CD4-positive, alpha-beta memory T cell (primary cell): Measurements from ENCODE around the gene OPRL1. TPM values are rescaled to one million over a fixed set of nuclear protein-coding genes. Genes with fewer than 3 reads are reported as not detected.

ENCODE experiments used
- CTCF ChIA-PET: fragments of 350-600 bp; sonication (Branson Sonifier 250); formaldehyde crosslinking; loops from one replicate; lab custom pipeline; 2021; ENCODE audit warnings: inconsistent platforms; ENCODE audit not compliant: partially characterized antibody; lab: Charles Lee
- POLR2A ChIA-PET: fragments of 350-600 bp; sonication (Branson Sonifier 250); formaldehyde crosslinking; loops from one replicate; lab custom pipeline; 2021; ENCODE audit not compliant: partially characterized antibody; lab: Charles Lee
- DNase-seq, 5 donors: peaks; one replicate each; pipeline versions ENCODE4 v3.0.0 to v3.0.0-alpha.2; 2020 to 2022; ENCODE audit warnings: mixed read lengths in 1 of 5
- H3K27ac ChIP-seq: one replicate; pipeline ENCODE4 v1.7.0; 2013; ENCODE audit warnings: low read depth, low read length
- H3K27me3 ChIP-seq: 2 replicates; pipeline ENCODE4 v1.7.0; 2013; ENCODE audit warnings: mild to moderate bottlenecking, low read length, moderate library complexity; ENCODE audit not compliant: insufficient read depth
- H3K36me3 ChIP-seq: 2 replicates; pipeline ENCODE4 v1.7.0; 2013; ENCODE audit warnings: mild to moderate bottlenecking, low read length, moderate library complexity; ENCODE audit not compliant: insufficient read depth
- H3K4me1 ChIP-seq: 2 replicates; pipeline ENCODE4 v1.7.0; 2013; ENCODE audit warnings: mild to moderate bottlenecking, low read length, moderate library complexity; ENCODE audit not compliant: insufficient read depth
- H3K4me3 ChIP-seq, 2 donors: one replicate each; pipeline ENCODE4 v1.7.0; 2013; ENCODE audit warnings: low read length in 2 of 2, mild to moderate bottlenecking in 1 of 2
- H3K9me3 ChIP-seq, 2 donors: one replicate each; pipeline ENCODE4 v1.7.0; 2013; ENCODE audit warnings: low read length in 2 of 2, control low read depth in 1 of 2; ENCODE audit not compliant: control insufficient read depth in 1 of 2
- H3K27ac Mint-ChIP-seq, 7 donors: one replicate each; pipeline ENCODE4 v1.8.0; 2020 to 2021; ENCODE audit warnings: mixed read lengths in 7 of 7, mild to moderate bottlenecking in 6 of 7, inconsistent platforms in 3 of 7, moderate library complexity in 3 of 7
- H3K27me3 Mint-ChIP-seq, 2 donors: one replicate each; pipeline ENCODE4 v1.8.0; 2020 to 2021; ENCODE audit warnings: mixed read lengths in 2 of 2
- H3K36me3 Mint-ChIP-seq, 2 donors: one replicate each; pipeline ENCODE4 v1.8.0; 2020 to 2021; ENCODE audit warnings: mixed read lengths in 2 of 2, inconsistent platforms in 1 of 2, mild to moderate bottlenecking in 1 of 2
- H3K4me1 Mint-ChIP-seq, 4 donors: one replicate each; pipeline ENCODE4 v1.8.0; 2020 to 2021; ENCODE audit warnings: mixed read lengths in 4 of 4, mild to moderate bottlenecking in 1 of 4
- H3K4me3 Mint-ChIP-seq, 8 donors: one replicate each; pipeline ENCODE4 v1.8.0; 2020 to 2021; ENCODE audit warnings: mixed read lengths in 8 of 8, mild to moderate bottlenecking in 7 of 8, moderate library complexity in 6 of 8, inconsistent platforms in 3 of 8
- H3K9me3 Mint-ChIP-seq, 8 donors: one replicate each; pipeline ENCODE4 v1.8.0; 2020 to 2021; ENCODE audit warnings: mixed read lengths in 8 of 8, mild to moderate bottlenecking in 5 of 8, inconsistent platforms in 3 of 8, moderate library complexity in 1 of 8
- intact Hi-C: fragments of 100-400 bp; cut with micrococcal nuclease; formaldehyde crosslinking; loops from one replicate; pipeline ENCODE4 v1.15.1; 2023
- polyA plus RNA-seq, 2 donors: library from polyadenylated mRNA; unstranded; fragments of 300-500 nt; fragmentation: Illumina TruSeq; gene quantifications; one replicate each; pipeline ENCODE4 v1.2.3, GENCODE V29; 2021
- total RNA-seq, 2 experiments: library from RNA; stranded (reverse); gene quantifications; one replicate each; pipeline ENCODE4 v1.2.3, GENCODE V29; 2021

Gene OPRL1
- total and polyA plus RNA-seq, 4 experiments from 2014 or later = 0.68 to 1.1 (median 0.97) TPM

- H3K4me1 ChIP-seq = peaks cover 44% of the 10 kb centered on the region
- intact Hi-C loops = no loop called here
Observed at GRCh38 chr20:64041781-64042053, 38.2 kb upstream of the OPRL1 start.

DNA sequence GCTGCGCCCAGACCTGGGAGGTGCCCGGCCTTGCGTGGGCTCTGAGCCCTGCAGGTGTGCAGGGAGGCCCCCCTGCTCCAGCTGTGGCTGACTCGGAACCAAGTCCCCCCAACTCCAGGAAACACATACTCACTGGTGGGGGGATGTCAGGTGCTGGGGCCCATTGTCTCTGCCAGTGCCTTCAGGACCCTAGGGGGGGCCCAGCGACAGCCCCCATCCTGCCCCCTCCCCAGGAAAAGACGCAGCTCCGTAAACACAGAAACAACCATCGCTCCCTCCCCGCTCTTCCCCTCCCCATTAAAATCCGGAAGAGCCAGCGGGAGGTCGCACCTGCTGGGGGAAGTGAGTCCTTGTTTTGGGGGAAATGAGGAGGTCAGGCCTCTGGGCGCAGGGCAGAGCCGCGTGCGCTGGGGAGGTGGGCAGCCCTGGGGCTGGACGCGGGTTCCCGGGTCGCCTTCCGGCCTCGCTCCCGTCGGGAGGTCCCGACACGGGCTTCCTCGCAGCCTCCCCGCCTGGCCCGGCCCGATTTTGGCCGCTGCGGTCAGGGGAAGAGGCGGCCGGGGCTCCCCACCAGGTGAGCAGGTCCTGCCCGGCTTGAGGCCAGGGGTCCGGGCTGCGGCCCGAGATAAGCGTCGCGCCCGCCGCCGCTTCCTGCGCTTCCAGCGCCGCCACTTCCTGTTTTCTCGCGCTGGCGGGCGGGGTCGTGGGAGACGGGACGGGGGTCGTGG lies 37.7 kb upstream of the OPRL1 start:
- H3K9me3 Mint-ChIP-seq = no peaks in the 10 kb centered on the region
- Histone ChIP-seq H3K9me3 (no peaks in the 10 kb centered on the region), H3K4me1 (peaks cover 39% of the 10 kb centered on the region), H3K27ac (peak overlapping the region; percentile 61), H3K27me3 (no peaks in the 10 kb centered on the region), H3K36me3 (no peaks in the 10 kb centered on the region), H3K4me3 (peak overlapping the region; percentile 57 to 62)
- peaks cover 7 to 13% of the 10 kb centered on the region in 2 donors for H3K27me3 Mint-ChIP-seq
- peak overlapping the region; percentile 76 to 87 (median 81) for H3K4me3 Mint-ChIP-seq
- H3K4me1 Mint-ChIP-seq = peaks cover 6 to 48% (median 25%) of the 10 kb centered on the region in 4 donors
- no peaks in the 10 kb centered on the region for H3K36me3 Mint-ChIP-seq
- H3K27ac Mint-ChIP-seq = peak overlapping the region in 5 of 7 donors; percentile 22 to 91 (median 78)
- ChIA-PET POLR2A (interaction anchor here (0.8 to 1.9 kb wide), 7 partner anchors 8 to 147 kb away, joined by 4 to 6 read pairs (median 5); partner anchors contain the start of genes PRPF6 and TCEA2), CTCF (interaction anchor here (0.8 to 11.7 kb wide), 4 partner anchors 15 to 79 kb away, joined by 3 to 133 read pairs (median 62); partner anchors contain the start of genes LKAAEAR1, PRPF6, SAMD10 and TCEA2)
- intact Hi-C loops = no loop called here
- no peak for DNase-seq

More at GRCh38 chr20:64041781-64042053, 38.2 kb upstream of the OPRL1 start:
- Histone ChIP-seq H3K4me3 (peak overlapping the region; percentile 57 to 62), H3K27me3 (no peaks in the 10 kb centered on the region), H3K27ac (peak overlapping the region; percentile 61), H3K36me3 (no peaks in the 10 kb centered on the region), H3K9me3 (no peaks in the 10 kb centered on the region)
- Mint-ChIP-seq H3K4me3 (peak overlapping the region; percentile 31 to 87 (median 81)), H3K36me3 (no peaks in the 10 kb centered on the region), H3K4me1 (peaks cover 6 to 49% (median 26%) of the 10 kb centered on the region in 4 donors), H3K27ac (peak overlapping the region in 3 of 7 donors; percentile 53 to 85 (median 78)), H3K27me3 (peaks cover 5 to 10% of the 10 kb centered on the region in 2 donors), H3K9me3 (no peaks in the 10 kb centered on the region)
- DNase-seq = no peak
- ChIA-PET POLR2A (interaction anchor here (0.8 to 1.9 kb wide), 7 partner anchors 9 to 146 kb away, joined by 4 to 6 read pairs (median 5); partner anchors contain the start of genes PRPF6 and TCEA2), CTCF (interaction anchor here (0.8 to 11.7 kb wide), 4 partner anchors 16 to 79 kb away, joined by 3 to 133 read pairs (median 62); partner anchors contain the start of genes LKAAEAR1, PRPF6, SAMD10 and TCEA2)

DNA sequence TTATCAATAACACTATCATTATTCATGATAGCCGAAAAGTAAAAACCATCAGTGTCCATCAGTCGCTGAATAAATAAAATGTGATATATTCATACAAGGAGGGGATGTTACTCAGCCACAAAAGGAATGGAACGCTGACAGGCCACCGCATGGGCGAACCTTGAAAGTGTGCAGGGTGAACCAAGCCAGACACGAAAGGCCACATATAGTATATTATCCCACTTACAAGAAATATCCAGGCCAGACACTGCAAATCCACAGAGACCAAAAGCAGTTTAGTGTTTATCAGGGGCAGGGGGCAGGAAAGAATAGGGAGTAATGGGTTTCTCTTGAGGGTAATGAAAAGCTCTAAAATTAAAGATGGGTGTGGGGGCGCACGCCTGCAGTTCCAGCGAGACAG lies 36.1 kb upstream of the OPRL1 start:
- Histone ChIP-seq H3K27ac (no peak overlapping the region), H3K27me3 (no peaks in the 10 kb centered on the region), H3K4me1 (peaks cover 34% of the 10 kb centered on the region), H3K9me3 (no peaks in the 10 kb centered on the region), H3K4me3 (no peak overlapping the region), H3K36me3 (no peaks in the 10 kb centered on the region)
- Mint-ChIP-seq H3K9me3 (no peaks in the 10 kb centered on the region), H3K36me3 (no peaks in the 10 kb centered on the region), H3K27ac (peak overlapping the region in 3 of 7 donors; percentile 2 to 64 (median 4)), H3K4me3 (peak overlapping the region in 4 of 8 donors; percentile 26 to 80 (median 74)), H3K4me1 (peaks cover 3 to 40% (median 20%) of the 10 kb centered on the region in 4 donors), H3K27me3 (peaks cover 10 to 14% of the 10 kb centered on the region in 2 donors)
- ChIA-PET POLR2A (interaction anchor here (1.1 to 1.4 kb wide), 4 partner anchors 8 to 309 kb away, joined by 3 read pairs; partner anchors contain the start of gene TCEA2), CTCF (interaction anchor here (1.8 to 11.7 kb wide), 2 partner anchors 14 to 77 kb away, joined by 5 to 133 read pairs; partner anchors contain the start of gene TCEA2)
- no peak for DNase-seq
- intact Hi-C loops = no loop called here

DNA sequence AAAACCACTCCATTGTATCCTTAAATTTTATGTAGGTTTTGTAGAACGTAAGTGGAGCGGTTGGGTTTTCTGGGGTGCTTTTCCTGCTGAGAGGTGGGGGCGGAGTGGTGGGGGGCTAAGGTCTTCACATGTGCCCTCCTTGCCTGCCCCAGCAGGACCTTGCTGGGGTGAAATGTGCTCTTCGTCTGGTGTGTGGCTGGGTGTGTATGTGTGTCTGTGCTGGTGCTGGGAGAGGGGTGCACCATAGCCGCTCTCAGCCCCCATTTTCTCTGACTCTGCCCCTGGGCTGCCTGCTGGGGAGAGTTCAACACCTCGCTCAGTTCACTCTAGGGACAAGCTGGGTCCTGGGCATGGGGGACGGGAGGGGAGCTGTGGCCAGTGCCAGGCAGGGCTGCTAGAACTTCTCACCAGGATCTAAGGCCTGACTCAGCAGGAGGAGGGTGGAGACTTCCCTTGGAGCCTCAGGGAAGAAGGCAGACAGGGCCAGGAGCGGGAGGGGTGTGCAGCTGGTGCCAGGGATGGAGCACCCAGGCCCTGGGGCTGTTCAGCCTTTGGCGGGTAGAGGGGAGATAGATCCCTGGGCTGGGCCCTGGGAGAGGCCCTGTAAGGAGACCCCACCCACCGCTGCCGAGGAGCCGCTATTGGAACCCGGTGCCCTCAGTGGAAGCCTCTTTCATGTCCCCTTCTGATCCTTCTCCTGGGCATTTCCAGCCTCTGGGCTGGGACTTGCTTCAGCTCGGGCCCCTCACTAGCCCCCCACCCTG lies 35.2 kb upstream of the OPRL1 start:
- CTCF ChIA-PET = interaction anchor here (1.8 to 11.7 kb wide), 2 partner anchors 13 to 76 kb away, joined by 5 to 133 read pairs; partner anchors contain the start of gene TCEA2
- Histone ChIP-seq H3K27me3 (no peaks in the 10 kb centered on the region), H3K4me1 (peaks cover 28% of the 10 kb centered on the region), H3K27ac (no peak overlapping the region), H3K9me3 (no peaks in the 10 kb centered on the region), H3K36me3 (no peaks in the 10 kb centered on the region), H3K4me3 (no peak overlapping the region)
- peaks cover 2 to 36% (median 17%) of the 10 kb centered on the region in 4 donors for H3K4me1 Mint-ChIP-seq
- POLR2A ChIA-PET = interaction anchor here (1.3 to 1.4 kb wide), 2 partner anchors 18 to 310 kb away, joined by 3 read pairs; partner anchors contain the start of gene TCEA2
- peak overlapping the region in 2 of 8 donors; percentile 30 to 44 for H3K4me3 Mint-ChIP-seq
- no peak for DNase-seq
- intact Hi-C loops = no loop called here
- peak overlapping the region in 3 of 7 donors; percentile 26 to 66 (median 37) for H3K27ac Mint-ChIP-seq
- H3K9me3 Mint-ChIP-seq = no peaks in the 10 kb centered on the region
- peaks cover 10 to 15% of the 10 kb centered on the region in 2 donors for H3K27me3 Mint-ChIP-seq
- H3K36me3 Mint-ChIP-seq = no peaks in the 10 kb centered on the region

DNA sequence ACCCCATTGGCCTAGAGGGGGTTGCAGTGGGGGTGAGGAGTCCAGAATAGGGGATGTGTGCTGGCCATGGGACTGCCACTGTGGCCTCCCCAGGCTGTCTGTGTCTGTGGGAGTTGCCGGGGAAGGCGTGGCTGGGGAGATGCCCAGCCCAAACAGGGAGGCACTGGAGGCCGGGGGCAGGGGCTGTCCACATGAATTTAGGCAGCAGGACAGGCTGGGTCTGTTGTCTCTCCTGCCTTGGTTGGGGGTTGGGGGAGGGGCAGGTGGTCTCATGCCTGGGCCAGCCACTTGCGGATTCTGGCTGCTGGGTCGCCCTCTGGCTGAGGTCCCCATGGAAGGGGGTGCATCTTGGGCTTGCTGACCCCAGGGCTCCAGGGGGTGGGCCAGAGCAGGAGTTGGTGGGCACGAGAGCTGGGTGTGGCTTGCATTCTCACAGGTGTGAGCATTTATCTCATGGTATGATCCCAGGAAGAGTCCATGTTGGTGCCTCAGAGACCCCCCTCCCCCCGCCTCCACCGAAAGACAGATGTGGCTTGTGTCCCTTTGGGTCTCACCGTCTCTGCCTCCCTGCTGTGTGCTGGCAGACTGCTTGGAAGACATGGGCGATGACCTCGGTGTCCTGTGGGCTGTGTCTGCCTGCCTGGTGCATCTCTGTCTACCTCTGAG lies 34.4 kb upstream of the OPRL1 start:
- Histone ChIP-seq H3K27me3 (peaks cover 7% of the 10 kb centered on the region), H3K36me3 (no peaks in the 10 kb centered on the region), H3K27ac (no peak overlapping the region), H3K4me1 (peaks cover 29% of the 10 kb centered on the region), H3K4me3 (no peak overlapping the region), H3K9me3 (no peaks in the 10 kb centered on the region)
- ChIA-PET POLR2A (no interaction called here), CTCF (interaction anchor here (1.6 to 11.7 kb wide), 3 partner anchors 12 to 75 kb away, joined by 5 to 133 read pairs (median 6); partner anchors contain the start of gene TCEA2)
- Mint-ChIP-seq H3K27ac (peak overlapping the region in 3 of 7 donors; percentile 42 to 62 (median 47)), H3K4me1 (peaks cover 2 to 29% (median 13%) of the 10 kb centered on the region in 4 donors), H3K9me3 (no peaks in the 10 kb centered on the region), H3K4me3 (peak overlapping the region in 1 of 8 donors; percentile 39), H3K27me3 (peaks cover 10 to 15% of the 10 kb centered on the region in 2 donors), H3K36me3 (no peaks in the 10 kb centered on the region)
- no peak for DNase-seq
- intact Hi-C loops = no loop called here

- H3K27me3 Mint-ChIP-seq = peaks cover 17 to 18% of the 10 kb centered on the region in 2 donors
- Histone ChIP-seq H3K4me3 (no peak overlapping the region), H3K27ac (no peak overlapping the region), H3K9me3 (no peaks in the 10 kb centered on the region), H3K4me1 (peaks cover 14% of the 10 kb centered on the region), H3K36me3 (no peaks in the 10 kb centered on the region), H3K27me3 (peaks cover 15% of the 10 kb centered on the region)
- H3K4me1 Mint-ChIP-seq = peaks cover 2 to 23% (median 6%) of the 10 kb centered on the region in 4 donors
- no peak overlapping the region for H3K27ac Mint-ChIP-seq
- ChIA-PET POLR2A (interaction anchor here (1.2 kb wide), 1 partner anchor 16 kb away, joined by 3 read pairs; the partner anchor contains the start of gene TCEA2), CTCF (interaction anchor here (1.1 to 1.6 kb wide), 2 partner anchors 8 to 10 kb away, joined by 3 to 6 read pairs; no protein-coding TSS in a partner anchor)
- peak overlapping the region in 1 of 8 donors; percentile 52 for H3K4me3 Mint-ChIP-seq
- intact Hi-C loops = no loop called here
- DNase-seq = no peak
- H3K9me3 Mint-ChIP-seq = no peaks in the 10 kb centered on the region
- H3K36me3 Mint-ChIP-seq = no peaks in the 10 kb centered on the region
Observed at GRCh38 chr20:64047046-64047389, 32.9 kb upstream of the OPRL1 start.
